ENCODE results near the gene TTYH2.

TTYH2 gene

DNA sequence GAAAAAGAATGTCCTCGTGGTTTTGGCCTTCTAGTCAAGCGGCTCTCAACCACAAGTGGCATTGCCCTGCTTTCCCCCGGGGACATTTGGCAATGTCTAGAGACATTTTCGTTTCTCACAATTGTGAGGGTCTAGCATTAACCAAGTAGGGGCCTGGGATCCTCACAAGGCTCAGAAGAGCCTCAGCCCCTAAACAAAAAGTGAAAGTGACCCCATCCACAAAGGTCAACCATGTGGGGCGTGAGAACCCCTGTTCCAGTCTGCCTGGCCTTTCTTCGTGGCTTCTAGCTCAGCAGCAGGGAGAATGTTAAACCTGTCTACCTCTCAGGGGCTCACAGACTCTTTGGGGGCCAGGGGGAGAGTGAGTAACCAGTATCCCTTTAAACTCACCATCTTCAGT is 14.7 kb upstream of the TTYH2 start:
- no peak overlapping the region for H4K8ac ChIP-seq (ENCODE audit: low read length)
- no peak overlapping the region for H2BK120ac ChIP-seq (ENCODE audit: low read depth, low read length)
- H2AK5ac ChIP-seq (ENCODE audit: low read length, severe bottlenecking): no peak overlapping the region
- H2BK15ac ChIP-seq (ENCODE audit: low read depth, poor library complexity, severe bottlenecking): no peak overlapping the region
- H3K27ac ChIP-seq (ENCODE audit: low read length, poor library complexity, severe bottlenecking): no peak overlapping the region
- no peak overlapping the region for H2AFZ ChIP-seq (ENCODE audit: low read depth, low read length)
- H3K36me3 ChIP-seq (ENCODE audit: control insufficient read depth in 1 of 2, insufficient read depth in 2 of 2, low read depth in 1 of 2, low read length in 2 of 2): no peaks in the 10 kb centered on the region
- H2BK12ac ChIP-seq (ENCODE audit: low read length in 2 of 2): no peak overlapping the region
- peaks cover 69 to 79% of the 10 kb centered on the region in 2 experiments for H3K27me3 ChIP-seq (ENCODE audit: control insufficient read depth in 1 of 2, insufficient read depth in 1 of 2, low read length in 2 of 2)
- H3K9ac ChIP-seq (ENCODE audit: low read length): no peak overlapping the region
- H3K18ac ChIP-seq (ENCODE audit: low read depth in 1 of 2, low read length in 2 of 2): no peak overlapping the region
- no peak overlapping the region for H3K14ac ChIP-seq (ENCODE audit: low read length in 2 of 2)
- H3K79me1 ChIP-seq (replicated peaks; ENCODE audit: low read length, poor library complexity, severe bottlenecking): no peaks in the 10 kb centered on the region
- no peak for DNase-seq
- no peak overlapping the region for H2BK5ac ChIP-seq (ENCODE audit: low read depth, low read length, poor library complexity, severe bottlenecking)
- peaks cover 5% of the 10 kb centered on the region for H3K4me1 ChIP-seq (ENCODE audit: control insufficient read depth, insufficient read depth, low read depth, low read length)
- WGBS: 70% methylated on average over 6 of the region's 6 CpGs
- no peaks in the 10 kb centered on the region for H3K9me3 ChIP-seq (ENCODE audit: control insufficient read depth, low read length)
- no peak overlapping the region for H3K4me2 ChIP-seq (ENCODE audit: low read length, poor library complexity, severe bottlenecking)
- no peak overlapping the region for H4K91ac ChIP-seq (ENCODE audit: low read length)
- H3K23ac ChIP-seq (ENCODE audit: low read length in 2 of 2): no peak overlapping the region
- H3K4ac ChIP-seq (ENCODE audit: low read depth in 1 of 2, low read length in 2 of 2): no peak overlapping the region
- H3K4me3 ChIP-seq (ENCODE audit: insufficient read depth in 1 of 2, low read depth in 1 of 2, low read length in 2 of 2): no peak overlapping the region

DNA sequence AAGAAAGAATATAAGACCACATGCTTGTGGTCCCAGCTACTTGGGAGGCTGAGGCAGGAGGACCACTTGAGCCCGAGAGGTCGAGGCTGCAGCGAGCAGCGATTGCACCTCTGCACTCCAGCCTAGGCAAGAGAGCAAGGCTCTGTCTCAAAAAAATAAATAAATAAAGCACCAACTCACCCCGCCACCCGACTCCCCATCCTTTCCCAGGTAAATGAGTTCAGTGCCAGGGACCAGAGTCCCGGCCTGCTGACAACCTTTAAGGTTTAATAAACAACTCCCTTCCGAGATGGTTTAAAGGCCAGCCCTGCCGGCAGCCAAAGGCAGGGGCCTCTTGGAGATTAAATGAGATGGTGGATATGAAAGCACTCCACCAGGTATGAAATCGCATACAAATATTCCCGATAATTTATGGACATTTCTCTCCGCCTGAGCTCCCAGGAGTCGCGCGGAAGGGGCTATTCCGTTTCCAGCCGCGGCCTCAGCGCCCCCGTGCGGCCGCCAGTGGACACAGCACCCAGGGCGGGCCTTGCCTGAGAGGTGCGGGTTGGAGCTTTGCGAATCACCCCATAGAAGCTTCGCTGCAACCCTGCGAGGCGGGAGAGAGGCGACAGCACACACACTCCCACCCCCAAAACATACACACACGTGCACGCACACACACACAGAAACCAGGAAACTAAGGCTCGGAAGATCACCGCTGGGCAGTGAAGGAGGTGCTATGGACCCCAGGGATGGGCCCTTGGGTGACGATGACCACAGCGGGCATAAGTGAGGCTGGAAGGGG is 13.9 kb upstream of the TTYH2 start:
- Histone ChIP-seq H3K9me3 (ENCODE audit: control insufficient read depth, low read length) (no peaks in the 10 kb centered on the region), H3K27ac (ENCODE audit: low read length, poor library complexity, severe bottlenecking) (no peak overlapping the region), H3K18ac (ENCODE audit: low read depth in 1 of 2, low read length in 2 of 2) (no peak overlapping the region), H3K27me3 (ENCODE audit: control insufficient read depth in 1 of 2, insufficient read depth in 1 of 2, low read length in 2 of 2) (peaks cover 63 to 73% of the 10 kb centered on the region in 2 experiments), H4K8ac (ENCODE audit: low read length) (peak overlapping the region; percentile 45), H2BK12ac (ENCODE audit: low read length in 2 of 2) (no peak overlapping the region), H3K4me3 (ENCODE audit: insufficient read depth in 1 of 2, low read depth in 1 of 2, low read length in 2 of 2) (no peak overlapping the region), H2AFZ (ENCODE audit: low read depth, low read length) (peak overlapping the region; percentile 58), H3K4me2 (ENCODE audit: low read length, poor library complexity, severe bottlenecking) (peak overlapping the region; percentile 51), H3K9ac (ENCODE audit: low read length) (no peak overlapping the region), H2BK5ac (ENCODE audit: low read depth, low read length, poor library complexity, severe bottlenecking) (no peak overlapping the region), H2BK15ac (ENCODE audit: low read depth, poor library complexity, severe bottlenecking) (no peak overlapping the region), H4K91ac (ENCODE audit: low read length) (no peak overlapping the region), H2AK5ac (ENCODE audit: low read length, severe bottlenecking) (no peak overlapping the region), H3K23ac (ENCODE audit: low read length in 2 of 2) (peak overlapping the region in 1 of 2 experiments; percentile 3), H2BK120ac (ENCODE audit: low read depth, low read length) (no peak overlapping the region), H3K79me1 (replicated peaks; ENCODE audit: low read length, poor library complexity, severe bottlenecking) (no peaks in the 10 kb centered on the region), H3K4ac (ENCODE audit: low read depth in 1 of 2, low read length in 2 of 2) (no peak overlapping the region), H3K36me3 (ENCODE audit: control insufficient read depth in 1 of 2, insufficient read depth in 2 of 2, low read depth in 1 of 2, low read length in 2 of 2) (no peaks in the 10 kb centered on the region), H3K4me1 (ENCODE audit: control insufficient read depth, insufficient read depth, low read depth, low read length) (peaks cover 5% of the 10 kb centered on the region), H3K14ac (ENCODE audit: low read length in 2 of 2) (no peak overlapping the region)
- peak; percentile 56 for DNase-seq
- WGBS: 26% methylated on average over 29 of the region's 35 CpGs

- H3K23ac ChIP-seq (ENCODE audit: low read length in 2 of 2): no peak overlapping the region
- H3K36me3 ChIP-seq (ENCODE audit: control insufficient read depth in 1 of 2, insufficient read depth in 2 of 2, low read depth in 1 of 2, low read length in 2 of 2): peaks cover under 1 to 5% of the 10 kb centered on the region in 2 experiments
- H3K9me3 ChIP-seq (ENCODE audit: control insufficient read depth, low read length): no peaks in the 10 kb centered on the region
- H3K4me1 ChIP-seq (ENCODE audit: control insufficient read depth, insufficient read depth, low read depth, low read length): peaks cover 7% of the 10 kb centered on the region
- no peak overlapping the region for H2BK15ac ChIP-seq (ENCODE audit: low read depth, poor library complexity, severe bottlenecking)
- no peak overlapping the region for H2BK5ac ChIP-seq (ENCODE audit: low read depth, low read length, poor library complexity, severe bottlenecking)
- peaks cover 57 to 67% of the 10 kb centered on the region in 2 experiments for H3K27me3 ChIP-seq (ENCODE audit: control insufficient read depth in 1 of 2, insufficient read depth in 1 of 2, low read length in 2 of 2)
- H2AK5ac ChIP-seq (ENCODE audit: low read length, severe bottlenecking): no peak overlapping the region
- no peak overlapping the region for H3K18ac ChIP-seq (ENCODE audit: low read depth in 1 of 2, low read length in 2 of 2)
- no peak overlapping the region for H4K91ac ChIP-seq (ENCODE audit: low read length)
- no peak overlapping the region for H3K4me3 ChIP-seq (ENCODE audit: insufficient read depth in 1 of 2, low read depth in 1 of 2, low read length in 2 of 2)
- H3K14ac ChIP-seq (ENCODE audit: low read length in 2 of 2): no peak overlapping the region
- no peak overlapping the region for H3K4me2 ChIP-seq (ENCODE audit: low read length, poor library complexity, severe bottlenecking)
- H2BK120ac ChIP-seq (ENCODE audit: low read depth, low read length): no peak overlapping the region
- no peaks in the 10 kb centered on the region for H3K79me1 ChIP-seq (replicated peaks; ENCODE audit: low read length, poor library complexity, severe bottlenecking)
- H3K27ac ChIP-seq (ENCODE audit: low read length, poor library complexity, severe bottlenecking): no peak overlapping the region
- H3K9ac ChIP-seq (ENCODE audit: low read length): no peak overlapping the region
- no peak overlapping the region for H2AFZ ChIP-seq (ENCODE audit: low read depth, low read length)
- no peak overlapping the region for H2BK12ac ChIP-seq (ENCODE audit: low read length in 2 of 2)
- no peak overlapping the region for H3K4ac ChIP-seq (ENCODE audit: low read depth in 1 of 2, low read length in 2 of 2)
- H4K8ac ChIP-seq (ENCODE audit: low read length): no peak overlapping the region
- DNase-seq: no peak
- WGBS: 61% methylated on average over 10 of the region's 10 CpGs
These were observed 13.3 kb upstream of the TTYH2 start for GRCh38 chr17:74200112-74200511.

- H3K4me3 ChIP-seq (ENCODE audit: insufficient read depth in 1 of 2, low read depth in 1 of 2, low read length in 2 of 2): no peak overlapping the region
- no peaks in the 10 kb centered on the region for H3K9me3 ChIP-seq (ENCODE audit: control insufficient read depth, low read length)
- peak; percentile 69 for DNase-seq
- no peak overlapping the region for H3K23ac ChIP-seq (ENCODE audit: low read length in 2 of 2)
- no peaks in the 10 kb centered on the region for H3K79me1 ChIP-seq (replicated peaks; ENCODE audit: low read length, poor library complexity, severe bottlenecking)
- peaks cover 46 to 56% of the 10 kb centered on the region in 2 experiments for H3K27me3 ChIP-seq (ENCODE audit: control insufficient read depth in 1 of 2, insufficient read depth in 1 of 2, low read length in 2 of 2)
- WGBS: 76% methylated on average over 8 of the region's 8 CpGs
- H2BK120ac ChIP-seq (ENCODE audit: low read depth, low read length): no peak overlapping the region
- H2BK12ac ChIP-seq (ENCODE audit: low read length in 2 of 2): no peak overlapping the region
- H2AFZ ChIP-seq (ENCODE audit: low read depth, low read length): no peak overlapping the region
- H3K27ac ChIP-seq (ENCODE audit: low read length, poor library complexity, severe bottlenecking): no peak overlapping the region
- H4K8ac ChIP-seq (ENCODE audit: low read length): no peak overlapping the region
- no peak overlapping the region for H4K91ac ChIP-seq (ENCODE audit: low read length)
- H3K36me3 ChIP-seq (ENCODE audit: control insufficient read depth in 1 of 2, insufficient read depth in 2 of 2, low read depth in 1 of 2, low read length in 2 of 2): peaks cover 10 to 17% of the 10 kb centered on the region in 2 experiments
- no peak overlapping the region for H3K14ac ChIP-seq (ENCODE audit: low read length in 2 of 2)
- no peak overlapping the region for H2AK5ac ChIP-seq (ENCODE audit: low read length, severe bottlenecking)
- H2BK5ac ChIP-seq (ENCODE audit: low read depth, low read length, poor library complexity, severe bottlenecking): no peak overlapping the region
- no peak overlapping the region for H3K9ac ChIP-seq (ENCODE audit: low read length)
- H3K4me2 ChIP-seq (ENCODE audit: low read length, poor library complexity, severe bottlenecking): no peak overlapping the region
- peaks cover 12% of the 10 kb centered on the region for H3K4me1 ChIP-seq (ENCODE audit: control insufficient read depth, insufficient read depth, low read depth, low read length)
- no peak overlapping the region for H3K18ac ChIP-seq (ENCODE audit: low read depth in 1 of 2, low read length in 2 of 2)
- no peak overlapping the region for H3K4ac ChIP-seq (ENCODE audit: low read depth in 1 of 2, low read length in 2 of 2)
- H2BK15ac ChIP-seq (ENCODE audit: low read depth, poor library complexity, severe bottlenecking): no peak overlapping the region
These were observed 12.1 kb upstream of the TTYH2 start for GRCh38 chr17:74201250-74201649.
